Endothelial cell of umbilical vein (primary cell): ENCODE results near the gene SCYL2.
"Not testable (repeated sequence)": the region's sequence is repeated elsewhere in the genome, so short reads cannot be mapped to it uniquely, and the experiment has no call there.

Experiments used
- CTCF ChIP-seq, 2 donors: IDR thresholded peaks; 1 replicate in 1 of 2; 2 replicates in 1 of 2; pipeline ENCODE4 v1.5.1; 2011; ENCODE audit warnings: low read length in 2 of 2, mild to moderate bottlenecking in 2 of 2, moderate library complexity in 2 of 2, control low read depth in 1 of 2, inconsistent platforms in 1 of 2, low read depth in 1 of 2; ENCODE audit not compliant: insufficient read depth in 1 of 2; ENCODE audit errors: extremely low read depth in 1 of 2
- JUN ChIP-seq: IDR thresholded peaks from 2 replicates; pipeline ENCODE4 v1.6.1; 2011; ENCODE audit warnings: borderline replicate concordance, low read depth; ENCODE audit not compliant: insufficient read length, insufficient read depth
- TF ChIP-seq, protein P1 (sequence below): IDR thresholded peaks from 2 replicates; pipeline ENCODE4 v1.6.1; 2011; ENCODE audit not compliant: insufficient read depth, insufficient read length

DNA sequence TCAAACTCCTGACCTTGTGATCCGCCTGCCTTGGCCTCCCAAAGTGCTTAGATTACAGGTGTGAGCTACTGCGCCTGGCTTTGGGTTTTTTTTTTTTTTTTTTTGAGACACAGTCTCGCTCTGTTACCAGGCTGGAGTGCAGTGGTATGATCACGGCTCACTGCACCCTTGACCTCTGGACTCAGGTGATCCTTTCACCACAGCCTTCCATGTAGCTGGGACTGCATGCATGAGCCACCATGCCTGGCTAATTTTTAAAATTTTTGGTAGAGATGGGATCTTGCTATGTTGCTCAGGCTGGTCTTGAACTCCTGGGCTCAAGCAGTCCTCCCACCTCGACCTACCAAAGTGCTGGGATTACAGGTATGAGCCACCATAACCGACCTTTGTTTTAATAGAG is 44.8 kb upstream of the SCYL2 start:
- TF ChIP-seq CTCF (IDR thresholded peaks at IDR 0.05; ENCODE audit: extremely low read depth in 1 of 2, insufficient read depth in 1 of 2, low read depth in 1 of 2, low read length in 2 of 2); JUN: not testable (repeated sequence)
- TF ChIP-seq, protein P1, sequence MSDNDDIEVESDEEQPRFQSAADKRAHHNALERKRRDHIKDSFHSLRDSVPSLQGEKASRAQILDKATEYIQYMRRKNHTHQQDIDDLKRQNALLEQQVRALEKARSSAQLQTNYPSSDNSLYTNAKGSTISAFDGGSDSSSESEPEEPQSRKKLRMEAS: not testable (repeated sequence)
